Endothelial cell of umbilical vein (primary cell): Measurements from ENCODE around the gene ERCC2.

ENCODE experiments used
- JUN ChIP-seq: IDR thresholded peaks from 2 replicates; pipeline ENCODE4 v1.6.1; 2011; ENCODE audit warnings: borderline replicate concordance, low read depth; ENCODE audit not compliant: insufficient read length, insufficient read depth
- POLR2A ChIP-seq: IDR thresholded peaks from 2 replicates; pipeline ENCODE4 v1.6.1; 2012; ENCODE audit warnings: low read depth, mild to moderate bottlenecking, control low read depth, low read length
- TF ChIP-seq, protein P1 (sequence below), 2 donors: IDR thresholded peaks; 1 replicate in 1 of 2; 2 replicates in 1 of 2; pipeline ENCODE4 v1.5.1; 2011; ENCODE audit warnings: low read length in 2 of 2, mild to moderate bottlenecking in 2 of 2, moderate library complexity in 2 of 2, control low read depth in 1 of 2, inconsistent platforms in 1 of 2, low read depth in 1 of 2; ENCODE audit not compliant: insufficient read depth in 1 of 2; ENCODE audit errors: extremely low read depth in 1 of 2

DNA sequence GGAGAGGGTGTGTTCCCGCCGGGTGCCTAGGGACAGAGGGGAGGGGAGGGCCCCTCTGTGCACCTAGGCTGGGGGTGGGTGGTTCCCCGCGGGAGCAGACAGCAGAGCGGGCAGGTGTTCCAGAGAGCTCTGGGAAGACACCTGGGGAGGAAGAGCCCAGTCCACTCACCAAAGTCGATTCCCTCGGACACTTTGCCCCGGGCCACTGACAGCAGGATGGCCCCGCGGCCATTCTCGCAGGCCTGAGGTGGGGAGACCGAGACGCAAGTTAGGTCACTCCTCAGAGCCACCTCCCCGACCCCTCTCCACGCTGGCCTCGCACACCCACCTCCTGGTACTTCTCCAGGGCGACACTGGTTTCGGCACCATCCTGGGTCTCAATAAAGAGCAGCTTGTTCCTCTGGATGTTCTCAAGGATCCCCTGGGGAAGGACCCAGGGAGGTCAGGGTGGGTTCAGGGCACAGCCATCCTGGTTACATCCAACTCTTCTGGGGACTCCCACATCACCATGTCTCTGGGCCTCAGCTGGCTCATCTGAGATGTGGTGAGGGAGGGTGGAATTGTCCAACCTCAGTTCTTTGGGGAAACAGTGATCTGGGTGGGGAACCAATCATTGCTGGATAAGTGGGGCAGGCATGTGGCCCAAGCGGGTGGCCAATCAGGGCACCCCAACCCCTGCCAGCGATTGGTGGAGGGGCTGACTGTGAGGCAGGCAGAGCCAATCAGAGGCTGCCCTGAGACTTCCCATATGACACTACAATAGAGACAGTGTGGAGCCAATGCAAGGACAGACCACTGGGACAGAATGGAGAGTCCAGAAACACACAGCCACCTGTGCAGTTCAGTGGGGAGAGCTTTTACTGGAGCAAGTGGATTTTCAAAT is 17.2 kb downstream of the ERCC2 start:
- TF ChIP-seq, protein P1, sequence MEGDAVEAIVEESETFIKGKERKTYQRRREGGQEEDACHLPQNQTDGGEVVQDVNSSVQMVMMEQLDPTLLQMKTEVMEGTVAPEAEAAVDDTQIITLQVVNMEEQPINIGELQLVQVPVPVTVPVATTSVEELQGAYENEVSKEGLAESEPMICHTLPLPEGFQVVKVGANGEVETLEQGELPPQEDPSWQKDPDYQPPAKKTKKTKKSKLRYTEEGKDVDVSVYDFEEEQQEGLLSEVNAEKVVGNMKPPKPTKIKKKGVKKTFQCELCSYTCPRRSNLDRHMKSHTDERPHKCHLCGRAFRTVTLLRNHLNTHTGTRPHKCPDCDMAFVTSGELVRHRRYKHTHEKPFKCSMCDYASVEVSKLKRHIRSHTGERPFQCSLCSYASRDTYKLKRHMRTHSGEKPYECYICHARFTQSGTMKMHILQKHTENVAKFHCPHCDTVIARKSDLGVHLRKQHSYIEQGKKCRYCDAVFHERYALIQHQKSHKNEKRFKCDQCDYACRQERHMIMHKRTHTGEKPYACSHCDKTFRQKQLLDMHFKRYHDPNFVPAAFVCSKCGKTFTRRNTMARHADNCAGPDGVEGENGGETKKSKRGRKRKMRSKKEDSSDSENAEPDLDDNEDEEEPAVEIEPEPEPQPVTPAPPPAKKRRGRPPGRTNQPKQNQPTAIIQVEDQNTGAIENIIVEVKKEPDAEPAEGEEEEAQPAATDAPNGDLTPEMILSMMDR (IDR thresholded peaks at IDR 0.05; ENCODE audit: extremely low read depth in 1 of 2, insufficient read depth in 1 of 2, low read depth in 1 of 2, low read length in 2 of 2): no peak
- no peak for TF ChIP-seq POLR2A
- TF ChIP-seq JUN: no peak
